DMS114 treated with DMSO at 0.1 percent for 48 hours (cell line): ENCODE measurements around the gene ATXN2.
"Not testable (repeated sequence)": the region's sequence is repeated elsewhere in the genome, so short reads cannot be mapped to it uniquely, and the experiment has no call there.

Experiments
- DNase-seq: peaks from one replicate; lab custom pipeline; 2025; ENCODE audit not compliant: unreplicated experiment; lab: John Stamatoyannopoulos, UW

The ATXN2 gene

DNA sequence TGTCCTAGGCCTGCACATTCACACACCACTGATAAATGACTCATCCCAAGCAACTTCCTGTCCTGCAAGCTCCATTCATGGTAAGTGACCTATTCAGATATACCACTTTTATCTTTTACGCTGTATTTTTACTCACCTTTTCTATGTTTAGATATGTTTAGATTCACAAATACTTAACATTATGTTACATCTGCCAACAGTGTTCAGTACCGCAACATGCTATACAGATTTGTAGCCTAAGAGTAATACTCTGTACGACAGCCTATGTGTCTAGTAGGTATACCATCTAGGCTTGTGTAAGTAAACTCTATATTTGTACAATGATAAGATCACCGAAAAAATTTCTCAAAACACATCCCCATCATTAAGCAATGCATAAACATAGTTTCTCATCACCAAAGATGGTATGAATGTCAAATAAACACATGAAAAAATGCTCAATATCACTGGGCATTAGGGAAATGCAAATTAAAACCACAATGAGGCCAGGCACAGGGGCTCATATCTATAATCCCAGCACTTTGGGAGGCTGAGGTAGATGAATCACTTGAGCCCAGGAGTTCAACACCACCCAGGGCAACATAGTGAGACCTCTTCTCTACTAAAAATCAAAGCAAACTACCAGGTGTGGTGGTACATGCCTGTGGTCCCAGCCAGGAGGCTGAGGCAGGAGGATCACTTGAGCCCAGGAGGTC, 20.7 kb downstream of the ATXN2 start:
- no peak for DNase-seq

DNA sequence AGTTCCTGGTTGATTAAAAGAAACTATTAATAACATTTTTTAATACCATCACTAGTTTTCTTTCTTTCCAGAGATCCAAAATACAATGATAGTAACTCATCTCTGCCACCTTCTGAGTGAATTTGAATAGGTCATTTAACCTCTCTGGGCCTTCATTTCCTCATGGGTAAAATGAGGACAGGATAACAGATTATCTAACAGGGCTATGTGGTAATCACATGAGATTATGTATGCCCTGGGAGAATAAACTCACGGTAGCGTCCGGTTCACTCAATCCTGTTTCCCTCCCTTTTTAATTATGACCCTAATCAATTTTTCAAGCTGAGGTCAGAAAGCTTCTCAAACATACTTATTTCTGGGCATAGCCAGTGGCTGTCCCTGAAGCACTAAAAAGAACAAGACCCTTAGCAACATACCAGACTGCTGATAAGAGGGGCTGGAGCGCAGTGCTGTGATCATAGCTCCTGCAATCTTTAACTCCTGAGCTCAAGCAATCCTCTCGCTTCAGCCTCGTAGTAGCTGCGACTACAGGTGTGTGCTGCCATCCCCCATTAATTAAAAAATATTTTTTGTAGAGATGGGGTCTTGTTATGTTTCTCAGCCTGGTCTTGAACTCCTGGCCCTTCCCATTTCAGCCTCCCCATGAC, 24.2 kb downstream of the ATXN2 start:
- no peak for DNase-seq

DNA sequence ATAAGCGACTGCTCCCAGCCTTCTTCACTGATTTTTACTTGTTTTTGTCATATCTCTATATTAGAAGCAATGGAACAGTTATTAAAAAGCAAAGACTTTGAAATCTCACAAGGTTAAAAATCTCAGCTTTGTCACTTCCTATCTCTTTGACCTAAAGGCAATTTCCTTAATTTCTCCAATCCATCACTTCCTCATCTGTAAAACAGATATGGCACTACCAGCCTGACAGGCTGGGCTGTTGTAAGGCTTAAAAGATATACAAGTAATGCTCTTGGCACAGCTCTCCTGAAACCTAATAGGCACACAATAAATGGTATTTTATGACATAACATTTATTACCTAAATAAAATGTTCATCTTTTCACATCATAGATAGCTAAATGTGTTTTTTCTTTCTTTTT, 25.6 kb downstream of the ATXN2 start:
- no peak for DNase-seq

DNA sequence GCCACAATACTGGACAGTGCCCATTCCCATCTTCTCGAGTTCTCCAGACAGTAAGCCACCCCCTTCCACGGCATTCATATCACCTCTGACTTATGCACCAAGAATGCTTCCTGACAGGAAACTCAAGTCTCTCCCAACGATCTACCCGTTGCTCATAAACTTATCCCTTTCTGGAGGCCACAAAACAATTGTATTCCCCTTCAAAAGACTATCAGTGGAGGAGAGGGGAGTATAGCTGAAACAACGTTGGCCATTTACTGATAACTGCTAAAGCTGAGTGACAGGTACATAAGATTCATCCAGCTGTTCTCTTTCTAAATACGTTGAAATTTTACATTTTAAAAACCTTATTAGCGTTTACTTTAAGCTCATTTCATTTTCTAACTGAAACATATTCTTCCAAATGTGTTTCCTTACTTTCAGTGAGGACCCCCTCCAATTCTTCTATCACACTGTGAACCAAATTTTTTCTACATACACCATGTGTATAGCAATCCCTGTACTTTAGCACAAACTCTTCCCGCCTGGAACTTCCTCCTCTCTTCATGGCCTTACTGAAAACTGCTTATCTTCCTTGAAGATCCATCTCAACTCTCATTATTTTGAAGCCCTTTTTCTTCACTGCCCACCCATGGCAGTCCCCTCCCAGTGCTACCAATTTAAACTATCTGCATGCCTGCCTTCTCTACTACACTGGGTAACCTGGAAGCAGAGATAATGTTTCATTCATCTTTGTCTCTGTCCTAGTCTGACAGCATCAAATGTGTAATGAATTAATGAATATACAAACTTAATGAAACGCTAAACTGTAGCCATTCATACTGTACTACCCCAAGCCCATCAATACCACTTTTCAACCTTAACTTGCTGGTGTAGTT, 28.8 kb downstream of the ATXN2 start:
- no peak for DNase-seq

DNA sequence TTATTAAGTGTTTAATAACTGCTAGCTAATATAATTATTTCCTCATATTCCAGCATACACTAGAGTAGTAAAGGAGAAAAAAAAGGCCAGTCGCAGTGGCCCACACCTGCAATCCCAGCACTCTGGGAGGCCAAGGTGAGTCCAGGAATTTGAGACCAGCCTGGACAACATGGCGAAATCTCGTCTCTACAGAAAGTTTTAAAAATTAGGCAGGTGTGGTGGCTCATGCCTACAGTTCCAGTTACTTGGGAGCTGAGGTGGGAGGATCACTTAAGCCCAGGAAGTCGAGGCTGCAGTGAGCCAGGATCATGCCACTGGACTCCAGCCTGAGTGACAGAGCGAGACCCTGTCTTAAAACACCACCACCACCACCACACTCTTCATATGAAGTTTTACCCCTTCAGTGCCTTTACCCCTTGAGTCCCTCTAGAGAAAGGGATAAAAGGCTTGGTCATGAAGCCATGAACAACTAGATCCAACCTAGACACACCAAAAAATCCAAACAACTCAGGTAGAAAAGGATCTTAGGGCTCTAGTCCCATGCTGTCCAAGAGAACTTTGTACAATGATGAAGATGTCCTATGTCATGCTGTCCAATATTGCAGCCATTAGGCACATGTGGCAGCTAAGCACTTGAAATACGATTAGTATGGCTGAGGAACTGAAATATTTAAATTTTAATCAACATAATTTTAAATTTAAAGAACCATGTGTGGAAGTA, 29.6 kb downstream of the ATXN2 start:
- no peak for DNase-seq

DNA sequence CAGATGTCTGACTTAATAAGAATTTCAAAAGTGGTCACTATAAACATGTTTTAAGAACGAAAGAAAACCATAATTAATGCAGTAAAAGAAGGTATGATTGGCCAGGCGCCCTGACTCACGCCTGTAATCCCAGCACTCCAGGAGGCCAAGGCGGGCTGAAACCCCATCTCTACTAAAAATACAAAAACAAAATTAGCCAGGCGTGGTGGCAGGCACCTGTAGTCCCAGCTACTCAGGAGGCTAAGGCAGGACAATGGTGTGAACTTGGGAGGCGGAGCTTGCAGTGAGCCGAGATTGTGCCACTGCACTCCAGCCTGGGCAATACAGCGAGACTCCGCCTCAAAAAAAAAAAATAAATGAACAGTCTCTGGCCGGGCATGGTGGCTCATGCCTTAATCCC, 38.3 kb downstream of the ATXN2 start:
- DNase-seq = not testable (repeated sequence)

DNA sequence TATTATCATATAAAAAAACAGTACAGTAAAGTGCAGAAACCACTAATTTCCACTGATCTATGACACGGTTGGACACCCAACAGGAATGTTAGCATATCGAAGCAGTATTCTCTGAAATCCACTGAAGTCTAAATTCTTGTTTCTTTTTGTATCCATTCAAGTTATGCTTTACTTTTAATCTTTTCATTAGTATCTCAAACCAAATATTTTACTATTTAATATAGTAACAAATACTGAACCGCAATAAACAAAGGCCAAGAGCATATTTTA, 41.1 kb downstream of the ATXN2 start:
- DNase-seq = no peak

DNA sequence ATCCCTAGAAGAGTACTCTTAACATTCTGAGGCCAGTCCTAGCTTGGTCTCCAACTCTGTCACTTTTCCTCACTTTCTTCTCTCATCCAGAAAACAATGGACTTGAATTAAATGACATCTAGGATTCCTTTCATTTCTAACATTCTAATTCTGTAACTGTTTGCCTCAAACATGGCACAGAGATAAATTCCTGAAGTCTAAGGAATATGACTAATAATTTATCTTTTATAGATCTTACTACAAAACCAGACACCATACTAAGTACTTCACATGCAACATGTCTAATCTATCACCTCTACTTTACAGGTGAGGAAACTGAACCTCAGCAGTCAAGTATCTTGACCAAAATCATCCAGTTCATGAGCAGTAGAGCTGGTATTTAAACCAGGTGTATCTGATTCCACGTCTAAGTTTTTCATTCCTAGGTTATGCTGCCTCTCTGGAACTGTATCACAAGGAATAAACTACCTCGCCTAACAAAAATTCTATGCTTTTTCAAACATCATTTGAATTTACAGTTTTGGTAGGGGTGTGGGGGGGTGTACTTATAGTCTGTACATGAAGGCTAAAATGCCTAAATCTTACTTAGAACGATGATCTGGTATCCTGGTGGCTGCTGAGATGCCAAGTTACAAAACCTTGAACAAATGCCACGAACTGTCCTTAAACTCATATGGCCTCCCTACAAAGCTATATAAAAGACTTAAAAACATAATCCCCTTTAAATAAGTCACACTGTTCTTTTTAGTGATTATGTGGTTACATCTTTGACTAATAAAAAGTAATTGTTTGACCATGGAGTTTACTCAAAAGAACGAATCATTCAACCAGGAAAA, 41.6 kb downstream of the ATXN2 start:
- DNase-seq = no peak

DNA sequence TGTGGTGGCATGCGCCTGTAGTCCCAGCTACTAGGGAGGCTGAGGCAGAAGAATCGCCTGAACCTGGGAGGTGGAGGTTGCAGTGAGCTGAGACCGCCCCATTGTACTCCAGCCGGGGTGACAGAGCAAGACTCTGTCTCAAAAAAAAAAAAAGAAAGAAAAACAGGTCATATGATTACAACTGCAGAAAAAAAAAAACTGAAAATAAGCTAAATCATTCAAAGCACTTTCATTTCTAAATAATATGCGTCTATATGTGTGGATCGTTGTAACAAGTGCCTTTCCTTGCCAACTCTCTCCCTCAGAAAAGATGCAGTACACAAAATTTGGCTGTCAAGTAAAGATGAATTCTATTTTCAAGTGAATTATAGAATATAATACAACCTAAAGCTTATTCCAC, 42.4 kb downstream of the ATXN2 start:
- no peak for DNase-seq

DNA sequence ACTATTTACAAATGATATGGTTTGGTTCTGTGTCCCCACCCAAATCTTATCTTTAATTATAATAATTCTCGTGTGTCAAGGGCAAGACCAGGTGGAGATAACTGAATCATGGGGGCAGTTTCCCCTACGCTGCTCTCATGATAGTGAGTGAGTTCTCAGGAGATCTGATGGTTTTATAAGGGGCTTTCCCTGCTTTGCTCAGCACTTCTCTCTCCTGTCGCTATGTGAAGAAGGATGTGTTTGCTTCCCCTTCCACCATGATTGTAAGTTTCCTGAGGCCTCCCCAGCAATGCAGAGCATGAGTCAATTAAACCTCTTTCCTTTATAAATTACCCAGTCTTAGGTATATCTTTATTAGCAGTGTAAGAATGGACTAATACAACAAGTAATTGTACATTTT, 43.8 kb downstream of the ATXN2 start:
- not testable (repeated sequence) for DNase-seq

DNA sequence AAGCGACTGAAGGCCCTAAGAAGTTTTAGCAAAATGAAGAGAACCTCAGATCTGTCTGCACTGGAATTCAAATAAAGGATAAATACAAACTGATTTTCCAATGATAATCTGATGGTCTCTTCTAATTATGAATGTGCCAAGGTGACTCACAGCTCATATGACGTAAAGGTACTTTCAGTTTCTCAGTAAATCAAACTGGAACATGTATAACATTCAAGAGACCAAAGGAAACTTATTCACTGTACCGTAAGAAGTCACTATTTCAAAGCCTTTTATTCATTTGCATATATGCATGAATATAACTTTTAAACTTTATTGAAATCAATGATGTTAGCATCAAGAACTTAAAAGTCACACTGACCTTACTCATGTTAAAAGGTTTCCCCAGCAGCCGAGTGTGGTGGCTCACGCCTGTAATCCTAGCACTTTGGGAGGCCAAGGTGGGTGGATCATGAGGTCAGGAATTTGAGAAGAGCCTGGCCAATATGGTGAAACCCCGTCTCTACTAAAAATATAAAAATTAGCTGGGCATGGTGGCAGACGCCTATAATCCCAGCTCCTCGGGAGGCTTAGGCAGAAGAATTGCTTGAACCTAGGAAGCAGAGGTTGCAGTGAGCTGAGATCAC, 52.2 kb downstream of the ATXN2 start:
- DNase-seq = no peak

DNA sequence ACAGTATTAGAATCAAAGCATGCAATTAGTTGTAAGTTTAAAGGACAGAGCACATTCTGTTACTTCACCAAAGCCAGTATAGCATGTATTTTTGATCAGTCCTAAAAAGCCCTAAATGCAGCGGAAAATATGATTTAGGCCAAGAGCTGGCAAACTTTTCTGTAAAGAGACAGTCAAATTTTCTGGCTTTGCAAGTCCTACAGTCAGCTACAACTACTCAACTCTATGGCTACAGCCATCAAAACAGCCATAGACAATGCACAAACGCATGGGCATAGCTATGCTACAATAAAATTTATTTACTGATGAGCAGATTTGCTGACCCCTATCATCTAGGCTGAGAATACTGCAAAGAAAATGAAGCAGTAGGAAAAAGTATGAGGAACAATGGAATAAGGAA, 52.9 kb downstream of the ATXN2 start:
- no peak for DNase-seq

DNA sequence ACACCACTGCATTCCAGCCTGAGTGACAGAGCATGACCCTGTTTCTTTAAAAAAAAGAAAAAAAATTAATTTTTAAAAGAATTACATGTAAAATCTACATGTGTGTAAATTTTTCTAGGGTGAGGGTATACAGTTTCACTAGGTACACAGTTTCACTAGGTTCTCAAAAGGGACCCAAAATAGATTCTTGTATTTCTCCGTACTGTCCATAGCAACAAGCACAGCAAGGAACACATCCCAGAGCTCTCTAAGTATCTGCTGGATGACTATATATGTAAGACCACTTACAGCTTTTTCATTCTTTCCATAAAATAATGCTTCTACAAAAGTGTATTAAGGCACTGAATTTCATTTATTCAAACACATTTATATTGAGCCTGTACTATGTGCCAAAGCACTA, 55.1 kb downstream of the ATXN2 start:
- DNase-seq = no peak

DNA sequence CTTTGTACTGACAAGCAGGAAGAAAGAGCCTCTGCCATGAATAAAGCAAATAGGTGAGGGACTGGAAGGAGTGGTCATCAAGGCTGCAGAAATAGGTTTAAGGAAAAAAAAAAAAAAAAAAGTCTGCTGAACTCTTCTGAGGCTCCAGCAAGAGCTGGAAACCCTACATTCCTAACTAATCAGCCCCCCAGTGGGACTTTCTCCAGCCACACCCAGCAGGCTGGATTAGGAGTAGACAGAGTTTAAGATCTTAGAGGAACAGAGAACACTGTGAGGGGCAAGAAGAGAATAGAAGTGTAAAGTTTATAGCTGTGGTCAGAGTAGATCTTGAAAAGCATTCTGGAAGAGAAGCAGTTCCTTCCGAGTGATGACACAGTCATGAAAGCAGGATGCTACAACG, 66.4 kb downstream of the ATXN2 start:
- DNase-seq = no peak

DNA sequence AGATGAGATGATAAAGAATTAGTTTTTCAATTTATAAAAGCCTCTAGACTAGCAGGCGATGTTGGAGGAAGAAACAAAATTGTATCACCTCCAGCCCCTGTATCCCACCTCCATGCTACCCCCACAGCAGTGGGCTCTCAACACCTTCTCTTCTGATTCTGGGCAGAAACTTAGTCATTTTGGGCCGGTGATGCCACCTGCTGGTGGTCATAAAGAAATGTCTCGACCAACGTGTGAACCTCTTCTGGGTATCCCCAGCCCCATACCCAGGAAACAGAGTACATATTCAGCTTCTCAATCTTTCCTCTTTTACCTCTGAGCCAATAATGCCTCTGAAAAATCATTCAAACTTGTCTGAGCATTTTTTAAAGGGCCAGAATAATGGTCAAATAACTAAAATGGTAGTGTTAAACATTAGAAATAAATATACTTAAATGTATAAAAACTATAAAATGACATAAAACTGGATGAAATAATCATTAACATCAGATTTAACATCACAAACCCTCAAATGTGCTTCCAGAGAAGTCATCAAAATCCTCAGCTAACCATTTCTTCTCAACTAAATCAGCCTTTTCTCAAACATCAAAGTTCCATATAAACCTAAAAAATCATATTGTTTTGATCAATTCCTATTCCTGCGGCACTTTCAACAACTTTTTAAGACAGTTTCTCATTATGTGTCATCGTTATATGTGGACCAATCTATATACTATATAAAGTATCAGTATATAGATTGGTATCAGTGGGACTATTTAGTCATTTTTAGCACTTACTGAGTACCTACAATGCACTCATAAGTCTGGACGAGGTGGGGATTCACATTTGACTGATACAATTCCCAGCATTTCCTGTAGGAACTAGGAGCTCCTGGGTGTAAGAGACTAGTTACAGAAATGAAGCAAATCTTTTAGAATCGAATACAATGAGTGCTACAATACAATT, 69.4 kb downstream of the ATXN2 start:
- DNase-seq = peak; percentile 59

DNA sequence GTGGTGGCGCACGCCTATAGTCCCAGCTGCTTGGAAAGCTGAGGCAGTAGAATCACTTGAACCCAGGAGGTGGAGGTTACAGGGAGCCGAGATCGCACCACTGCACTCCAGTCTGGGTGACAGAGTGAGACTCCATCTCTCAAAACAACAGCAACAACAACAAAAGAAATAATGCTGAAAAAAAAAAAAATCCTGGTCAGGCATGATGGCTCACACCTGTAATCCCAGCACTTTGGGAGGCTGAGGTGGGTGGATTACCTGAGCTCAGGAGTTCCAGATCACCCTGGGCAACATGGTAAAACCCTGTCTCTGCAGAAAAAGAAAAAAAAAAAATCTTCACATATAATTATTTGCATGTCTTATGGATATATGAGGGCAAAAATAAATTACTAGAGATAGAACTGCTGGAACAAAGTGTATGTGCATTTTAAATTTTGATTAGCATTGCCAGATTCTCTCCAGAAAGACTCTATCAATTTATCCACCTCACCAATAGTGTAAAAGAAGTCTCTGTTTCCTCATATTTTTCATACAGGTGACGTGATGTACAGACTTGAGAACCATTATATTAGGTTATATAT, 75.4 kb downstream of the ATXN2 start:
- no peak for DNase-seq

DNA sequence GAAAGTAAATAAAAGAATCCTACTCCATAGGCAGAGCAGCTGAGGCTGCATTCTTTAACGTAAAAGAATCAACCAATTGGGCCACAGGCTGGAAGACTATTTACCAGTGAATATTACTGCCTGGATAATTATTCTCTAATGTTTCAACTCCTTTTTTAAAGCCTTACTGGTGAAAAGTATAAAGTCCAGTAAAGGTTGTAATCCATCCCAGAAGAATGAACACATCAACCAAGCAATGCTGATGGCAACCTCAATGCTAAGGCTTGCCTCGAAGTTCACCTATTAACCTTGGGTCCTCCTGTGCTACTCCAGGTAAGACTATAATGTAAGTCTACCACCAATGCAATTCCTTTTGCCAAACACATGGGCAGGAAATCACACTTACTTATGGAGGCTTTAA, 77.3 kb downstream of the ATXN2 start:
- no peak for DNase-seq

DNA sequence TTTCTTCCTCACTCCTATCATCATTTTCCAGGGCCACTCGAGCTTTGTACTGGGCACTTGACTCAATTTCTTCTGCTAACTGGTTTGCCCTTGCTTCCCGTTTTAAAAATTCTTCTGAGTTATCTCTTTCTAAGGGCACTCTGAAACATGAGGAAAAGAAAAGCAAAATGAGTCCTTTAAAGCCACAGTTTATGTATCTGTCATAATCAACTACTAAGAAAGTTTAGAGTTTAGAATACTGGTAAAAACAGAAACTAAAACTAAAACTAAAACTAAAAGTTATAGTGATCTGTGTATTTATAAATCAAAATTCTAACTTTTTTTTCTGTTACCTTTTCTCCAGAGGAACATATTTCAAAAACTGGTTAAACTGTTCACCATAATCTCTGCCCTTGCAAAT, 79.2 kb downstream of the ATXN2 start:
- DNase-seq = no peak

DNA sequence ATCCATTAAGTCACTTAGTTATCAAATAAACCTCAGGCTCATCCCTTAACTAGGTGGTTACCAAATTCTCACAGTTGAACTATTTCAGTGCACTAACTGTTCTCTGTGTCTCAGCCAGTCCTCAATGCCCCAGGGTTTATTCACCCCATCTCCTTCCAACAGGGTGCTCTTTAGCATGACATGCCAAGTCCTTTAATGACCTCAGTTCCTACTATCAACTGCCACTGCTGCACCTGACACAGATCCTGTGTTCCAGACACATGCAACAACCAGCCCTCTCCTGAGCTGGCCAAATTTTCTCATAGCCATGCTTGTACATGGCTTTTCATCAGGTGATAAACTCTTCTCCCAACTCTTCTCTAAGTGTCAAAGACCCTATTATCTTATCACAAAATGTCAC, 80.0 kb downstream of the ATXN2 start:
- no peak for DNase-seq
